H1 (cell line): ENCODE data around the gene GPR12.

Experiments
- BCL11A ChIP-seq, 2 experiments: IDR thresholded peaks; one replicate each; pipeline ENCODE4 v1.6.1; 2011; ENCODE audit warnings: low read depth in 2 of 2, low read length in 2 of 2, mild to moderate bottlenecking in 2 of 2
- EZH2 ChIP-seq: fragments of 200-600 bp; sonication (generic); IDR thresholded peaks from 2 replicates; pipeline ENCODE4 v1.7.1; 2012; ENCODE audit warnings: low read depth, mild to moderate bottlenecking, moderate library complexity, low read length, inconsistent platforms; ENCODE audit not compliant: severe bottlenecking
- HDAC2 ChIP-seq, 2 experiments: fragments of 300-600 bp in 1 of 2; sonication (generic) in 1 of 2; IDR thresholded peaks; 2 replicates each; pipeline ENCODE4 v1.6.1; 2011 to 2012; ENCODE audit warnings: low read depth in 2 of 2, low read length in 2 of 2, mild to moderate bottlenecking in 2 of 2, moderate library complexity in 2 of 2, borderline replicate concordance in 1 of 2, inconsistent platforms in 1 of 2
- JUND ChIP-seq: IDR thresholded peaks from 2 replicates; pipeline ENCODE4 v1.6.1; 2011; ENCODE audit warnings: mild to moderate bottlenecking, improper control_type of control experiment, low read length
- KDM1A ChIP-seq: fragments of 200-600, 300-600 bp; sonication (generic); IDR thresholded peaks from 2 replicates; pipeline ENCODE4 v1.7.1; 2016; ENCODE audit warnings: mild to moderate bottlenecking, low read length, borderline replicate concordance
- KDM4A ChIP-seq: IDR thresholded peaks from one replicate; pipeline ENCODE4 v1.7.1; 2012; ENCODE audit warnings: low read depth, mild to moderate bottlenecking, moderate library complexity, low read length, inconsistent platforms; ENCODE audit not compliant: severe bottlenecking
- PHF8 ChIP-seq: fragments of 200-600 bp; sonication (generic); conservative IDR thresholded peaks from 2 replicates; pipeline ENCODE4 v1.7.1; 2012; ENCODE audit warnings: low read depth, mild to moderate bottlenecking, inconsistent platforms, low read length, moderate library complexity
- POLR2A ChIP-seq, 2 experiments: IDR thresholded peaks; 1 replicate in 1 of 2; 2 replicates in 1 of 2; pipeline ENCODE4 v1.6.1; 2011; ENCODE audit warnings: low read depth in 2 of 2, low read length in 2 of 2, mild to moderate bottlenecking in 2 of 2; ENCODE audit errors: control extremely low read depth in 1 of 2
- YY1 ChIP-seq: IDR thresholded peaks from 2 replicates; pipeline ENCODE4 v1.6.1; 2011; ENCODE audit warnings: low read depth, mild to moderate bottlenecking, low read length
- TF ChIP-seq, protein P1 (sequence below), 3 experiments: IDR thresholded peaks; 1 replicate in 2 of 3; 2 replicates in 1 of 3; pipeline versions ENCODE4 v1.5.1 to v1.6.1; 2011; ENCODE audit warnings: low read length in 3 of 3, mild to moderate bottlenecking in 3 of 3, inconsistent platforms in 2 of 3, low read depth in 1 of 3, moderate library complexity in 1 of 3; ENCODE audit not compliant: insufficient read depth in 1 of 3; ENCODE audit errors: control extremely low read depth in 1 of 3
- TF ChIP-seq, protein P2 (sequence below): IDR thresholded peaks from 2 replicates; pipeline ENCODE4 v1.6.1; 2012; ENCODE audit warnings: inconsistent platforms
- TF ChIP-seq, protein P3 (sequence below): IDR thresholded peaks from 2 replicates; pipeline ENCODE4 v1.6.1; 2012; ENCODE audit warnings: inconsistent platforms

DNA sequence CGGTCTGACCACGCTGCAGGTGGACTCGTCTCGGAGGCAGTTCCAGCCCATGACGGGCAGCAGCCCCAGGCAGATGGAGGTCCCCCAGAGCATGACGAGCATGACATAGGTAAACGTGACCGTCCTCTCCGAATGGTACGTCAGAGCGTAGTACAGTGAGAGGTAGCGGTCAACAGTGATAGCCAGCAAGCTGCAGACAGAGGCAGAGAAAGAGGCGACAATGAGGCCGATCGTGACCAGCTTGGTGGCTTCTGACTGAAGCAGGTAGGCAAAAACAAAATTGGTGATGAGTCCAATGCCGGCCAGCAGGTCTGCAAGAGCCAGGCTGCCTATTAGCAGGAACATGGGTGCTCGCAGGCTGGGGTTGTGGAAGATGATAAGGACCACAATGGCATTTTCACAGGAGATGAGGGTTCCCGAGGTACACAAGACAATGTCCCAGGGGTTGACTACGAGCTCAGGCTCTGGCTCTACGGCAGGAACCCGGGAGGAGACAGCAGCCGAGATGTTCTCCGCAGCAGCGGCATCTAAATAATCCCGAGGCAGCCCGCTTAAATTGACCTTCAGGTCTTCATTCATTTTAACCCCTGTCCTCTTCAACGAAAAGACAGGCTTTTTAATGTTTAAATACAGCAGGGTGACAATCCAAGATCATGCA lies 1.2 kb downstream of the GPR12 start:
- TF ChIP-seq EZH2 (no peak), PHF8 (no peak), POLR2A (IDR thresholded peaks at IDR 0.05; ENCODE audit: control extremely low read depth in 1 of 2, low read depth in 2 of 2, low read length in 2 of 2) (no peak), KDM1A (no peak), YY1 (no peak), JUND (no peak), KDM4A (no peak), HDAC2 (IDR thresholded peaks at IDR 0.05; ENCODE audit: borderline replicate concordance in 1 of 2, low read depth in 2 of 2, low read length in 2 of 2) (no peak), BCL11A (IDR thresholded peaks at IDR 0.05; ENCODE audit: low read depth in 2 of 2, low read length in 2 of 2) (no peak)
- TF ChIP-seq, protein P1, sequence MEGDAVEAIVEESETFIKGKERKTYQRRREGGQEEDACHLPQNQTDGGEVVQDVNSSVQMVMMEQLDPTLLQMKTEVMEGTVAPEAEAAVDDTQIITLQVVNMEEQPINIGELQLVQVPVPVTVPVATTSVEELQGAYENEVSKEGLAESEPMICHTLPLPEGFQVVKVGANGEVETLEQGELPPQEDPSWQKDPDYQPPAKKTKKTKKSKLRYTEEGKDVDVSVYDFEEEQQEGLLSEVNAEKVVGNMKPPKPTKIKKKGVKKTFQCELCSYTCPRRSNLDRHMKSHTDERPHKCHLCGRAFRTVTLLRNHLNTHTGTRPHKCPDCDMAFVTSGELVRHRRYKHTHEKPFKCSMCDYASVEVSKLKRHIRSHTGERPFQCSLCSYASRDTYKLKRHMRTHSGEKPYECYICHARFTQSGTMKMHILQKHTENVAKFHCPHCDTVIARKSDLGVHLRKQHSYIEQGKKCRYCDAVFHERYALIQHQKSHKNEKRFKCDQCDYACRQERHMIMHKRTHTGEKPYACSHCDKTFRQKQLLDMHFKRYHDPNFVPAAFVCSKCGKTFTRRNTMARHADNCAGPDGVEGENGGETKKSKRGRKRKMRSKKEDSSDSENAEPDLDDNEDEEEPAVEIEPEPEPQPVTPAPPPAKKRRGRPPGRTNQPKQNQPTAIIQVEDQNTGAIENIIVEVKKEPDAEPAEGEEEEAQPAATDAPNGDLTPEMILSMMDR (IDR thresholded peaks at IDR 0.05; ENCODE audit: control extremely low read depth in 1 of 3, insufficient read depth in 1 of 3, low read depth in 1 of 3, low read length in 3 of 3) = no peak
- TF ChIP-seq, protein P2, sequence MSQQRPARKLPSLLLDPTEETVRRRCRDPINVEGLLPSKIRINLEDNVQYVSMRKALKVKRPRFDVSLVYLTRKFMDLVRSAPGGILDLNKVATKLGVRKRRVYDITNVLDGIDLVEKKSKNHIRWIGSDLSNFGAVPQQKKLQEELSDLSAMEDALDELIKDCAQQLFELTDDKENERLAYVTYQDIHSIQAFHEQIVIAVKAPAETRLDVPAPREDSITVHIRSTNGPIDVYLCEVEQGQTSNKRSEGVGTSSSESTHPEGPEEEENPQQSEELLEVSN = no peak
- TF ChIP-seq, protein P3, sequence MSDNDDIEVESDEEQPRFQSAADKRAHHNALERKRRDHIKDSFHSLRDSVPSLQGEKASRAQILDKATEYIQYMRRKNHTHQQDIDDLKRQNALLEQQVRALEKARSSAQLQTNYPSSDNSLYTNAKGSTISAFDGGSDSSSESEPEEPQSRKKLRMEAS = no peak
